HepG2 (cell line): ENCODE measurements around the gene LOXL3. TPM values are rescaled to one million over a fixed set of nuclear protein-coding genes. Genes with fewer than 3 reads are reported as not detected.

Source experiments
- ARID3A ChIP-seq: IDR thresholded peaks from 2 replicates; pipeline ENCODE4 v1.6.1; 2012; ENCODE audit warnings: low read depth, low read length, improper control_type of control experiment
- HNRNPK ChIP-seq: fragments of 200-400 bp; formaldehyde crosslinking; IDR thresholded peaks from 2 replicates; pipeline ENCODE4 v1.6.1; 2018; ENCODE audit warnings: low read length, low read depth, moderate library complexity, mild to moderate bottlenecking; ENCODE audit not compliant: poor library complexity, severe bottlenecking
- ONECUT2 ChIP-seq: sonication (generic); formaldehyde crosslinking; IDR thresholded peaks from 2 replicates; pipeline ENCODE4 v1.4.0; 2020; ENCODE audit warnings: missing genetic modification reagents
- SIX4 ChIP-seq: sonication (generic); formaldehyde crosslinking; IDR thresholded peaks from 2 replicates; pipeline ENCODE4 v1.4.0; 2020; ENCODE audit warnings: missing genetic modification reagents
- SNAI1 ChIP-seq: sonication (generic); formaldehyde crosslinking; IDR thresholded peaks from 2 replicates; pipeline ENCODE4 v1.5.0; 2020; ENCODE audit warnings: mild to moderate bottlenecking, missing genetic modification reagents, borderline replicate concordance
- SOX13 ChIP-seq, 3 experiments: fragments of 450-650 bp in 1 of 3; sonication (generic) in 1 of 3; formaldehyde crosslinking in 1 of 3; IDR thresholded peaks in 2 of 3; conservative IDR thresholded peaks in 1 of 3; 2 replicates each; pipeline versions ENCODE4 v1.5.0 to v1.6.1; 2016 to 2020; ENCODE audit warnings: antibody characterized with exemption in 1 of 3, mild to moderate bottlenecking in 1 of 3, missing compliant biosample characterization in 1 of 3, missing genetic modification reagents in 1 of 3, moderate library complexity in 1 of 3
- SP2 ChIP-seq: sonication (generic); formaldehyde crosslinking; IDR thresholded peaks from 2 replicates; pipeline ENCODE4 v1.5.1; 2020; ENCODE audit warnings: mild to moderate bottlenecking, missing genetic modification reagents
- STAT5B ChIP-seq: sonication (generic); formaldehyde crosslinking; IDR thresholded peaks from 2 replicates; pipeline ENCODE4 v1.4.0; 2020; ENCODE audit warnings: missing genetic modification reagents
- TBP ChIP-seq: sonication (generic); formaldehyde crosslinking; IDR thresholded peaks from 2 replicates; pipeline ENCODE4 v1.5.0; 2020; ENCODE audit warnings: missing genetic modification reagents
- YY1 ChIP-seq: IDR thresholded peaks from 2 replicates; pipeline ENCODE4 v1.6.1; 2011; ENCODE audit warnings: low read length, low read depth, moderate library complexity, mild to moderate bottlenecking; ENCODE audit not compliant: insufficient read depth, insufficient replicate concordance
- ZC3H13 ChIP-seq: sonication (generic); formaldehyde crosslinking; IDR thresholded peaks from 2 replicates; pipeline ENCODE4 v1.8.1; 2023; ENCODE audit warnings: mild to moderate bottlenecking, missing genetic modification reagents, moderate library complexity
- ZNF614 ChIP-seq: IDR thresholded peaks from 2 replicates; pipeline ENCODE4 v1.6.1; 2018; ENCODE audit warnings: missing biosample characterization, missing genetic modification reagents, inconsistent platforms, borderline replicate concordance
- polyA plus RNA-seq, 8 experiments: library from polyadenylated mRNA; depleted of rRNA in 3 of 8; stranded (reverse) in 7 of 8; unstranded in 1 of 8; fragments of >200 nt; fragmentation: Illumina TruSeq in 4 of 8; extraction: Trizol in 4 of 8; gene quantifications; 2 replicates each; pipeline versions ENCODE4 v1.2.1 to v1.2.3, GENCODE V29; 2011 to 2016; ENCODE audit warnings: low read depth in 4 of 8, missing spikeins in 1 of 8, mixed read lengths in 1 of 8; ENCODE audit not compliant: insufficient read depth in 1 of 8
- total RNA-seq, 5 experiments: library from RNA; depleted of rRNA; stranded (reverse); fragments of >200 nt; fragmentation: Illumina TruSeq; extraction: Trizol; gene quantifications; 2 replicates each; pipeline ENCODE4 v1.2.3, GENCODE V29; 2016; ENCODE audit warnings: low read depth in 1 of 5
- TF ChIP-seq, protein P1 (sequence below): sonication (generic); formaldehyde crosslinking; conservative IDR thresholded peaks from 2 replicates; pipeline ENCODE4 v1.5.0; 2020; ENCODE audit warnings: missing genetic modification reagents
- TF ChIP-seq, protein P2 (sequence below): sonication (generic); formaldehyde crosslinking; IDR thresholded peaks from 2 replicates; pipeline ENCODE4 v1.4.0; 2020; ENCODE audit warnings: mild to moderate bottlenecking, low read depth, missing genetic modification reagents
- TF ChIP-seq, protein P3 (sequence below): sonication (generic); formaldehyde crosslinking; conservative IDR thresholded peaks from 2 replicates; pipeline ENCODE4 v1.4.0; 2020; ENCODE audit warnings: missing genetic modification reagents
- TF ChIP-seq, protein P4 (sequence below): sonication (generic); formaldehyde crosslinking; IDR thresholded peaks from 2 replicates; pipeline ENCODE4 v1.4.0; 2020; ENCODE audit warnings: missing genetic modification reagents, low read depth, mild to moderate bottlenecking, borderline replicate concordance
- TF ChIP-seq, protein P5 (sequence below): sonication (generic); formaldehyde crosslinking; IDR thresholded peaks from 2 replicates; pipeline ENCODE4 v1.5.1; 2020; ENCODE audit warnings: missing genetic modification reagents, mild to moderate bottlenecking, borderline replicate concordance
- TF ChIP-seq, protein P6 (sequence below): sonication (generic); formaldehyde crosslinking; IDR thresholded peaks from 2 replicates; pipeline ENCODE4 v1.4.0; 2020; ENCODE audit warnings: missing genetic modification reagents

The LOXL3 gene
- total and polyA plus RNA-seq, 2 of the 13 experiments (the other 11 are each of a cell fraction or from before 2014, with no cell fraction given) = 0.55 to 6.5 TPM

DNA sequence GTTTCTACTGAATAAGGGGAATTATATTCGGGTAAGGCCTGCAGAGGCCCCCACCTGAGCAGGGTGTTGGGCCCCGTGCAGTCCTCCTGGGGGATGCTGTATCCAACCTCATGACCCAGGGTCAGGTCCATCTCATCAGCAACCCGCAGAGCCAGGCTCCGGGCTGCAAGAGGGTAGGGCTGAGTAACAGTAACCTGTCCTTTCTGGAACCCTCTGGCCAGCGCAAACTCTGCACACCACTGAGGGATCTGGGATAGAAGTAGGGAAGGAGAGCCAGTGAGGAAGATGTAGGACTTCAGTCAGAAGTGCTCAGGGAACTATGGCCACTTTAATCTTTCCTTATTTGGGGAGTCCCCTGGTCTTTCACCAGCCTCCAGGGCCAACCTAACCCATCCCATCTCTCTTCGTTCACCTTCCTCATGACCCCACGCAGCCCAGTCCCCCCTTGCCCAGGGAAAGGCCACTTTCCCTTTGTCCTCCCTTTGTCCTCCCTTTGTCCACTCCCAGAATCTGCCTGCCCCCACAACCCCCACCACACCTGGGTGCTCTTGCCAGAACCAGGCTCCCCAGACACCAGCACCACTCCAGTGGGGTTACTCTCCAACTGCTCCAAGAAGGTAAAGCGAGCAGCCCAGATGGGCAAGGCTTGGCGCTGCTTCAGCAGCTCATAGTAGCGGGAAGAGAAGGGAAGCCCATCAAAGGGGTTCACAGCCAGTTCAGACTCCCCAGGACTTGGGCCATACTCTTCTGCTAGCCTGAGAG is 28.6 kb downstream of the LOXL3 start (continued):
- TF ChIP-seq, protein P1, sequence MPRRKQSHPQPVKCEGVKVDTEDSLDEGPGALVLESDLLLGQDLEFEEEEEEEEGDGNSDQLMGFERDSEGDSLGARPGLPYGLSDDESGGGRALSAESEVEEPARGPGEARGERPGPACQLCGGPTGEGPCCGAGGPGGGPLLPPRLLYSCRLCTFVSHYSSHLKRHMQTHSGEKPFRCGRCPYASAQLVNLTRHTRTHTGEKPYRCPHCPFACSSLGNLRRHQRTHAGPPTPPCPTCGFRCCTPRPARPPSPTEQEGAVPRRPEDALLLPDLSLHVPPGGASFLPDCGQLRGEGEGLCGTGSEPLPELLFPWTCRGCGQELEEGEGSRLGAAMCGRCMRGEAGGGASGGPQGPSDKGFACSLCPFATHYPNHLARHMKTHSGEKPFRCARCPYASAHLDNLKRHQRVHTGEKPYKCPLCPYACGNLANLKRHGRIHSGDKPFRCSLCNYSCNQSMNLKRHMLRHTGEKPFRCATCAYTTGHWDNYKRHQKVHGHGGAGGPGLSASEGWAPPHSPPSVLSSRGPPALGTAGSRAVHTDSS (CRISPR knock-in tag) = no peak
- TF ChIP-seq ONECUT2 (CRISPR knock-in tag) (no peak), ARID3A (no peak), ZNF614 (no peak), HNRNPK (no peak), SP2 (CRISPR knock-in tag) (no peak), SOX13 (IDR thresholded peaks at IDR 0.05) (no peak), SOX13 (CRISPR knock-in tag; conservative IDR thresholded peaks at IDR 0.05 in 1 of 2, IDR thresholded peaks at IDR 0.05 in 1 of 2) (no peak), SIX4 (no peak), ZC3H13 (0 out of 2 replicates have a peak, but pooled peaks have one; percentile 15), TBP (no peak), SNAI1 (no peak), STAT5B (no peak), YY1 (no peak)
- TF ChIP-seq, protein P2, sequence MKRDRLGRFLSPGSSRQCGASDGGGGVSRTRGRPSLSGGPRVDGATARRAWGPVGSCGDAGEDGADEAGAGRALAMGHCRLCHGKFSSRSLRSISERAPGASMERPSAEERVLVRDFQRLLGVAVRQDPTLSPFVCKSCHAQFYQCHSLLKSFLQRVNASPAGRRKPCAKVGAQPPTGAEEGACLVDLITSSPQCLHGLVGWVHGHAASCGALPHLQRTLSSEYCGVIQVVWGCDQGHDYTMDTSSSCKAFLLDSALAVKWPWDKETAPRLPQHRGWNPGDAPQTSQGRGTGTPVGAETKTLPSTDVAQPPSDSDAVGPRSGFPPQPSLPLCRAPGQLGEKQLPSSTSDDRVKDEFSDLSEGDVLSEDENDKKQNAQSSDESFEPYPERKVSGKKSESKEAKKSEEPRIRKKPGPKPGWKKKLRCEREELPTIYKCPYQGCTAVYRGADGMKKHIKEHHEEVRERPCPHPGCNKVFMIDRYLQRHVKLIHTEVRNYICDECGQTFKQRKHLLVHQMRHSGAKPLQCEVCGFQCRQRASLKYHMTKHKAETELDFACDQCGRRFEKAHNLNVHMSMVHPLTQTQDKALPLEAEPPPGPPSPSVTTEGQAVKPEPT (CRISPR knock-in tag) = peak; percentile 77; the same call in 1 of the 2 replicates
- TF ChIP-seq, protein P3, sequence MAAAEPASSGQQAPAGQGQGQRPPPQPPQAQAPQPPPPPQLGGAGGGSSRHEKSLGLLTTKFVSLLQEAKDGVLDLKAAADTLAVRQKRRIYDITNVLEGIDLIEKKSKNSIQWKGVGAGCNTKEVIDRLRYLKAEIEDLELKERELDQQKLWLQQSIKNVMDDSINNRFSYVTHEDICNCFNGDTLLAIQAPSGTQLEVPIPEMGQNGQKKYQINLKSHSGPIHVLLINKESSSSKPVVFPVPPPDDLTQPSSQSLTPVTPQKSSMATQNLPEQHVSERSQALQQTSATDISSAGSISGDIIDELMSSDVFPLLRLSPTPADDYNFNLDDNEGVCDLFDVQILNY (CRISPR knock-in tag) = no peak
- TF ChIP-seq, protein P4, sequence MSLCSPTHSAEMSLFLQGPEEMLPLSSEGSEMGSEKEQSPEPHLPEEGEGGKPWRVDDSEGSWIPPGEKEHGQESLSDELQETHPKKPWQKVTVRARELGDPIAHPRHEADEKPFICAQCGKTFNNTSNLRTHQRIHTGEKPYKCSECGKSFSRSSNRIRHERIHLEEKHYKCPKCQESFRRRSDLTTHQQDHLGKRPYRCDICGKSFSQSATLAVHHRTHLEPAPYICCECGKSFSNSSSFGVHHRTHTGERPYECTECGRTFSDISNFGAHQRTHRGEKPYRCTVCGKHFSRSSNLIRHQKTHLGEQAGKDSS (CRISPR knock-in tag) = peak; percentile 63; the same call in 1 of the 2 replicates
- TF ChIP-seq, protein P5, sequence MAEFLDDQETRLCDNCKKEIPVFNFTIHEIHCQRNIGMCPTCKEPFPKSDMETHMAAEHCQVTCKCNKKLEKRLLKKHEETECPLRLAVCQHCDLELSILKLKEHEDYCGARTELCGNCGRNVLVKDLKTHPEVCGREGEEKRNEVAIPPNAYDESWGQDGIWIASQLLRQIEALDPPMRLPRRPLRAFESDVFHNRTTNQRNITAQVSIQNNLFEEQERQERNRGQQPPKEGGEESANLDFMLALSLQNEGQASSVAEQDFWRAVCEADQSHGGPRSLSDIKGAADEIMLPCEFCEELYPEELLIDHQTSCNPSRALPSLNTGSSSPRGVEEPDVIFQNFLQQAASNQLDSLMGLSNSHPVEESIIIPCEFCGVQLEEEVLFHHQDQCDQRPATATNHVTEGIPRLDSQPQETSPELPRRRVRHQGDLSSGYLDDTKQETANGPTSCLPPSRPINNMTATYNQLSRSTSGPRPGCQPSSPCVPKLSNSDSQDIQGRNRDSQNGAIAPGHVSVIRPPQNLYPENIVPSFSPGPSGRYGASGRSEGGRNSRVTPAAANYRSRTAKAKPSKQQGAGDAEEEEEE = 0 out of 2 replicates have a peak, but pooled peaks have one; percentile 54
- TF ChIP-seq, protein P6, sequence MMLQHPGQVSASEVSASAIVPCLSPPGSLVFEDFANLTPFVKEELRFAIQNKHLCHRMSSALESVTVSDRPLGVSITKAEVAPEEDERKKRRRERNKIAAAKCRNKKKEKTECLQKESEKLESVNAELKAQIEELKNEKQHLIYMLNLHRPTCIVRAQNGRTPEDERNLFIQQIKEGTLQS (CRISPR knock-in tag) = no peak
